IPS-NIHi7 (cell line): ENCODE measurements around the gene CCDC154.
"Not testable (repeated sequence)": the region's sequence is repeated elsewhere in the genome, so short reads cannot be mapped to it uniquely, and the experiment has no call there.

Experiments
- DNase-seq: peaks from one replicate; pipeline ENCODE4 v3.0.0; 2012; ENCODE audit warnings: mixed read lengths; ENCODE audit errors: extremely low spot score

Gene CCDC154, protein sequence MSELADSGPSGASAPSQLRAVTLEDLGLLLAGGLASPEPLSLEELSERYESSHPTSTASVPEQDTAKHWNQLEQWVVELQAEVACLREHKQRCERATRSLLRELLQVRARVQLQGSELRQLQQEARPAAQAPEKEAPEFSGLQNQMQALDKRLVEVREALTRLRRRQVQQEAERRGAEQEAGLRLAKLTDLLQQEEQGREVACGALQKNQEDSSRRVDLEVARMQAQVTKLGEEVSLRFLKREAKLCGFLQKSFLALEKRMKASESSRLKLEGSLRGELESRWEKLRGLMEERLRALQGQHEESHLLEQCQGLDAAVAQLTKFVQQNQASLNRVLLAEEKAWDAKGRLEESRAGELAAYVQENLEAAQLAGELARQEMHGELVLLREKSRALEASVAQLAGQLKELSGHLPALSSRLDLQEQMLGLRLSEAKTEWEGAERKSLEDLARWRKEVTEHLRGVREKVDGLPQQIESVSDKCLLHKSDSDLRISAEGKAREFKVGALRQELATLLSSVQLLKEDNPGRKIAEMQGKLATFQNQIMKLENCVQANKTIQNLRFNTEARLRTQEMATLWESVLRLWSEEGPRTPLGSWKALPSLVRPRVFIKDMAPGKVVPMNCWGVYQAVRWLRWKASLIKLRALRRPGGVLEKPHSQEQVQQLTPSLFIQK

DNA sequence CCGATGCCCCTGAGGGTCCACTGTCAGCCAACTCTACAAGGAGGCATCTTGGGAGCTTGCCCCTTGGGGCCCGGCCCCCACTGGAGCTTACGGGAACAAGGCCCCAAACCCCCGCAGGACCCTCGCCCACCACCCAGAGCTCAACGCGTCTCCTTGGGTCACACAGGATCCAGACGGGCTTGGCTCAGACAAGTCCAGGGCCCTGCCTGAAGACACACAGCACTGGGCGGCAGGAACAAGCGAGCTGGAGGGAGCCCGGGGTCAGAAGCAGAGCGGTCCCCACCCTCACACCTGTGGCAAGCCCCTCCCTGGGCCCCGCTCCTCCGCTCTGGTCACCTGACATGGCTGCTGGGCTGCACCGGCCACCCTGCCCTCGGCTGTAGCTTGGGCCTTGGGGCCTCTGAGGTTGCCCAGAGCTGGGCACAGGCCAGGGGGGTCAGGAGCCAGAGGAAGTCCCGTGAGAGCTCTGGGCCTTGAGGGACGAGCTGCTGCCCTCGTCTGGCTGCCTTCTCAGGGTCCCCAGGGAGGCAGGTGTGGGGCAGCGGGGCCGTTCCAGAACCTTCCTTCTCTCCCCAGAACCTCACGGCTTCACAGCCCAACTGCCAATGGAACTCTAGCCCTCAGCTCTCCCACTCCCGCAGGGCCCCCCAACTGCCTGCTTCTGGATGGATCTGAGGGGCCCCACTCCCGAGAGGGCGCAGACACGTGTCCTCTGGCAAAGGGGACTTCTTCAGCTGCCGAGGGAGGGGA, at the start of gene CCDC154:
TSS of gene CCDC154 (minus strand) at position 577 of the 750 bp plus-strand sequence. CDS start at position 343, 234 bp downstream.
- no peak for DNase-seq

DNA sequence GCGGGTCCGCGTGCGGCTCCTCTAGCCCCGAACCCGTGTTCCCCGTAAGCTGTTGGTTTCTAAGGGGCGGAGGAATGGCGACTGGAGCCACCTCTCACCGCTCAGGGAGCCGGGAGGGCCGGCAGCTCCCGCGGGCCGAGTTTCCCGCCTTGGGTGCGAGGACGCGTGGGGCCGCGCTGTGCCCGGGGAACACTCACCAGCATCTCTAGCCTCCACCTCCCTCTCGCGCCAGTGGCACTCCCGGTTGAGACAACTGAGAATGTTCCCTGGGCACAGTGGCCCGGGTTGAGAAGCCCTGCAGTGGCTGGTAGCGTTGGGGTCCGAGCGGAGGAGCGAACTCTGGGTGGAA, 49.4 kb upstream of the CCDC154 start:
- no peak for DNase-seq

GRCh38 chr16:1492923-1493745, 48.8 kb upstream of the CCDC154 start, which contains the start of gene TELO2:
TELO2 (plus strand) TSS chr16:1493360; CDS start chr16:1494282, 922 bp downstream.
- DNase-seq: peak; percentile 98

DNA sequence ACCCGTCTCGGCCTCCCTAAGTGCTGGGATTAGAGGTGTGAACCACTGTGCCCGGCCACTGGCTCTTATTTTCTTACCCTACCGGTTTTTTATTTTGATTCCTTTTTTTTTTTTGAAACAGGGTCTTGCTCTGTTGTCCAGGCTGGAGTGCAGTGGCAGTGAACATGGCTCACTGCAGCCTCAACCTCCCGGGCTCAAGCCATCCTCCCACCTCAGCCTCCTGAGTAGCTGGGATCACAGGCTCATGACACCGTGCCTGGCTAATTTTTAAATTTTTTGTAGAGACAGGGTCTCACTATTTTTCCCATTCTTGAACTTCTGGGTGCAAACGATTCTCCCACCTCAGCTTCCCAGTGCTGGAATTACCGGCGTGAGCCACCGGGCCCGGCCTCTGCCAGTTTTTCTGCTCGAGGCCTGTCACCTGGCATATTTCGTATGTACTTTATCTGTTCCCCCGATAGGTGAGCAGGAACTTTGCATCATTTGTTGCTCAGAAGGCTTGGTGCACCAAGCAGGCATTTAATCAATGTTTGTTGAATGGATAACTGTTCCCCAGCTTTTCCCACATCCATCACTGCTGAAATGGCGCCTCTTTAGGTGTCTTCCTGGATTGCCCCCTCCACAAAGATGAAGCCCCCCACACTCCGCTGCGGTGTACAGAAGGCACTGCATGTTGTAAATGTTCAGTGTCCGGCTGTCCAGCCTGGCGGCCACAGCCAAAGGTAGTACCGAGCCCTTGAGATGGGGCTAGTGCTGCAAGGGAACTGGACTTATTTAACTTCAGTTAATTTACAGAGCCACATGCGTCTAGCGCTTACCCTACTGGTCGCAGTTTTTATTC, 47.9 kb upstream of the CCDC154 start:
- DNase-seq: no peak

- no peak for DNase-seq
Observed at GRCh38 chr16:1491327-1491726, 47.0 kb upstream of the CCDC154 start.

DNA sequence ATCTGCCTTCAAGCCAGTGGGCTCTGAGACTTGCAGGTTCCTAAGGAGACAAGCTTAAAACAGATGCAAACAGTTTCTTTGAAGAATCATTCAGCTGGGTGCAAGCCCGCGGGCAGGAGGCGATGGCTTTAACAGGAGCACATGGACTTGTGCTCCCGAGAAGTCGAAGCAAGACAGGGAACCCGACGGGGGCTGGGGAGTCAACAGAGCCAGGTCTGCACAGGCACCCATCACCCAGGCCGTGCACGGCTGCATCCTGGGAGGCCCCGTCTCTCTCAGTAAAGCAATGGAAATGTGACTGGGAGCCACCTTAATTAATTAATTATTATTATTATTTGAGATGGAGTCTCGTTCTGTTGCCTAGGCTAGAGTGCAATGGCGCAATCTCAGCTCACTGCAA, 44.7 kb upstream of the CCDC154 start:
- no peak for DNase-seq

GRCh38 chr16:1488619-1489018, 44.3 kb upstream of the CCDC154 start, which contains the start of gene PTX4:
PTX4 (minus strand) TSS chr16:1488944; CDS start chr16:1488909, 35 bp downstream.
- no peak for DNase-seq

- no peak for DNase-seq
Observed at GRCh38 chr16:1488054-1488601, 43.8 kb upstream of the CCDC154 start.

DNA sequence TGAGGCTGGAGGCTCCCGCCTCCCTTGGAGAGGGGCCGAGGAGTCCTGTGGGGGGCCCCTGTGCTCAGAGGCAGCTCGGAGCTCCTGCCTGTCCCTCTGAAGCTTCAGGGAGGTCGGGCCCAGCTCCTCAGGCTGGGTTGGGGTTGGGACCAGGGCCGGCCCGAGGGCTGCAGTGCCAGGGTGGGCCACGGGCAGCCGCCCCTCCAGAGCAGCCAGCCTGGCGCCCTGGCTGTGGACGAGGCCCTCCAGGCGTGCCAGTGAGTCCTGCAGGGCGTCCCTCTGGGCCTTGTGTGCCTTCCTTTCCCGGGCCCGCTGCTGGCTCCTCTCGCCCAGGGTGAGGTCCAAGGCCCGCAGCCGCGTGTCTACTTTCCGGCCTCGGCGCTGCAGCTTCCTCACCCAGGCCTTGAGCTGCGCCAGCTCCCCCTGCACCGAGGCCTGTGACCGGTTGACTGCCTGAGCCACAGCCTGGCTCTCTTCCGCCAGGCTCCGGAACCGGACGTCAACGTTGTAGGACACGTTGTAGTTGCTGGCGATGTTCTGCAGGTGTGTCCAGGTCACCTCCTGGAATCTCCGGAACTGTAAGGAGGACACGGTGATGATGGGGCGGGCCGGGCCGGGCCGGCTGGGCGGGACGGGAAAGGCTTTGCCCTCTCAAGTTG, 43.2 kb upstream of the CCDC154 start:
- no peak for DNase-seq

DNA sequence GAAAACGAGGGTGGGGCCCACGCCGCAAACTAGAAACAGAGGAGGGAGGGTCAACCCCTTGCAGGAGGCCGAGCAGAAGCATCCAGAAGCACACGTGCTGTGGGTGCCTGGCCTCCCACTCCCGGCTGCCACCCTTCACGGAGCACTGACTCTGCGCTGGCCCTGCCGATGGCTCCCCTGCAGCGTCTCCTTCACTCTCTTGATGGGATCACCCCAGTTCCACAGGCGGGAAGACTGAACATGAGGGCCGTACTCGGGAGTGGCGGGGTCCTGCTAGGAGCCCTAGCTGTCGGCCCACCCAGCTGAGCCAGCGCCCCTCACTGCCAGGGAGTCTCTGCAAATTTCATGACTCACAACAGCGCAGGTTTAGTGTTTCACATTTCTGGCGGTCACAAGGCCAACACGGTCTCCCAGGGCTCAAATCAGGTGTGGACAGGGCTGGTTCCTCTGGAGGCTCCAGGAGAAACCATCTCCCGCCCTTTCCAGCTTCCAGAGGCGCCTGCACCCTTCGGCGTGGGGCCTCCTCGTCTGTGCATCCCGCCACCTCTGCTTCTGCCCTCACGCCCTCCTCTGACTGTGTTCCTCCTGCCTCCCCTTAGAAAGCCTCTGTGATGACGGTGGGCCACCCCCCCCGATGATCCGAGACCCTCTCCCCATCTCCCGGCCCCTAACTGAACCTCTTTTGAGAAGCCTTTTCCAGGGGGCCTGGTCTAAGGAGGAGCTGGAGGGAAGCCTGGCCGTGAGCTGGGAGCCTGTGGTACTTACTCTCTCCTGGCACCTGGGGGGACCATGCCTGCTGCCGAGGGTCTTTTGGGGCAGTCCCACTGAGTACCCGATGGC, 42.4 kb upstream of the CCDC154 start:
- DNase-seq: no peak

DNA sequence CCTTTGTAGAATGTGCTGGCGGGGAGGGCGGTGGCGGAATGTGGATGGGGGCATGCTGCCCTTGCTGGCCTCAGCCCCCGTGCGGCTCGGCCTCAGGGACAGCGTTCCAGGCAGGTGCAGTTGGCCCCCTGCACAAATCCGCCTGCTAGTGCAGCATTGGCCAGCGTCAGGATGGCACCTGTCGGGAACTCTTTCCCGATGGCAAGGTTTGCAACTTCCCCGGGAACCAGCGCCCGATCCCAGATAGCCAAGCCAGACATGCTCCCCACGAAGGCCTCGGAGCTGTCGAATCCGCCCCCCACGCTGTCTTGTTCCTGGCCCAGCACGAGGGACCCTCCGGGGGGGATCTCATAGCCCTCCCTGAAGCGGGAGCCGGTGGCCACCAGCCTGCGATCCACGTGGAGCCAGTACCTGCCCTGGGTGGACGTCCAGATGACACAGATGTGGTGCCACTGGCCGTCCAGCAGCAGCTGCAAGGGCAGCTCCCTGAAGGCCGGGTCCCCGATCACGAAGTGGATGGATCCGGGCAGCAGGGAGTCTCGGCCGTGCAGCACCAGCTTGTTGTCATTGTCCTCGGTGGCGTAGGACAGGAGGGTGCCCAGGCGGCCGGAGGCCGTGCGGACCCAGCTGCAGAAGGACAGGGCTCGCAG, 41.6 kb upstream of the CCDC154 start:
- DNase-seq: no peak

DNA sequence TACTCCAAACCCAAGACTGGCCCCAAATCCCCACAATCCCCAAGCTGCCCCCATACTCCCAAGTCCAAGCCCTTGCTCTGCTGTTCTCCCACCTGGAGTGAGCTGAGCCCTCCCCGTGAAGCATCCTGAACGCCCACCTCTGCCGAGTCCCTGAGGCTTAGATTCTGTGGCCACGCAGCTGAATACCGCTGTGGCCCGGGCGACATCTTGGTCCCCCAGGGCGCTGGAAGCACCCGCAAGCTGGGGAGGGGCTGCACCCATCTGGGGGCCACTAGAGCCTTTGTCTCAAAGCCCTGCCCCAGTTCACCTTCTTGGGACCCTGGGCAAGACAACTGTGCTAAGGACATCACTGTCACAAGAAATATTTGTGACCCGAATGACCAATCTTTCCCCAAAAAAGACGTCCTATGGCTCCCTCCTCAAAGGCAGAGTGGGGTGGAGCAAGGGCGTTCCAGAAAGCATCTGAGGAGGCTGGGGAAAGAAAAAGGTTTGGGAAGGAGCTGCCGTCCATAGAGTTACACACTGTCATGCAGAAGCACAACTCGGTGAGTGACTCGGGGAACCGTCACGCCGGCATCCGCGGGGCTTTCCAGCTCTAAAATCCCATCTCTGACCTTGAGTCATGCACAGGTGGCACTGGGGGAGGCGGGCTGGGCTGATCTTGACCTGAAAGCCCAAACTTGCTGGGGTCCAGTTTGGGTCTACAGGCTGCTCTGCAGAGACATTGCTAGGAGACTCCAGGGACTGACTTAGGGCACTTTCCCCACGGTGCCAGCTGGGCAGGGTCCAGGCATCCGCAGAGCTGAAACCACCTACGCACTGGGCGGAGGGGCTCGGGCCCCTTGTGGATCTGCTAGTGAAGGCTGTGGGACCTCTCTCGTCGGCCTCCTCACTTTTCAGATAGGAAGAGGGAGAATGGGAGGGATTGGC, 37.8 kb upstream of the CCDC154 start:
- no peak for DNase-seq

GRCh38 chr16:1478937-1479336, 34.6 kb upstream of the CCDC154 start:
- DNase-seq: not testable (repeated sequence)

DNA sequence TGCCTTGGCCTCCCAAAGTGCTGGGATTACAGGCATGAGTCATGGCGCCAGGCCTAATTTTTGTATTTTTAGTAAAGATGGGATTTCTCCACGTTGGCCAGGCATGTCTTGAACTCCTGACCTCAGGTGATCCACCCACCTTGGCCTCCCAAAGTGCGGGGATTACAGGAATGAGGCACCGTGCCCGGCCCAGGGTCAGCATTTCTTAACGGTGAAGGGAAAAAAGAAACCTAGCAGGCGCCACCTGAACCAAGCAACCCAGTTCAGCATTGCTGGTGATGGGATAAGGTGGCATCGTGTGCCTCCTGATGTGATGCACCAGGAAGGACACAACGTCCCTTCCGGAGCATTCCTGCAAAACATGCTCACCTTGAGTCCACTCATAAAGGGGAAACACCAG, 32.7 kb upstream of the CCDC154 start:
- no peak for DNase-seq

- DNase-seq: no peak
Observed at GRCh38 chr16:1475552-1476114, 31.3 kb upstream of the CCDC154 start.

GRCh38 chr16:1474796-1475551, 30.6 kb upstream of the CCDC154 start, which contains the start of gene CLCN7:
CLCN7 (minus strand) TSS chr16:1475028; CDS start chr16:1474974, 54 bp downstream.
- DNase-seq: peak; percentile 98
